Mesendoderm (in vitro differentiated cells): ENCODE results near the gene MPP3.

Experiments
- DNase-seq: peaks from one replicate; pipeline ENCODE4 v3.0.0; 2013
- H2AK5ac ChIP-seq: 2 replicates; pipeline ENCODE4 v1.6.1; 2013; ENCODE audit warnings: low read length, inconsistent platforms
- H2BK120ac ChIP-seq: 2 replicates; pipeline ENCODE4 v1.6.1; 2013; ENCODE audit warnings: low read depth, mild to moderate bottlenecking, low read length, moderate library complexity, mixed read lengths
- H2BK15ac ChIP-seq: replicated peaks from 2 replicates; pipeline ENCODE4 v1.6.1; 2013; ENCODE audit warnings: low read depth, mild to moderate bottlenecking, moderate library complexity
- H2BK5ac ChIP-seq: 2 replicates; pipeline ENCODE4 v1.6.1; 2013; ENCODE audit warnings: low read length, inconsistent platforms
- H3K18ac ChIP-seq: 2 replicates; pipeline ENCODE4 v1.6.1; 2013; ENCODE audit warnings: mild to moderate bottlenecking, low read length, mixed read lengths
- H3K23ac ChIP-seq: one replicate; pipeline ENCODE4 v1.6.1; 2013; ENCODE audit warnings: low read length
- H3K27ac ChIP-seq: 2 replicates; pipeline ENCODE4 v1.5.1; 2013; ENCODE audit warnings: low read depth, mild to moderate bottlenecking, inconsistent platforms, low read length, moderate library complexity
- H3K27me3 ChIP-seq: 2 replicates; pipeline ENCODE4 v1.6.1; 2013; ENCODE audit warnings: low read length, control low read depth, mild to moderate bottlenecking, inconsistent platforms; ENCODE audit not compliant: insufficient read depth, poor library complexity
- H3K36me3 ChIP-seq: 2 replicates; pipeline ENCODE4 v1.6.1; 2013; ENCODE audit warnings: low read length, inconsistent platforms; ENCODE audit not compliant: control insufficient read depth, insufficient read depth
- H3K4ac ChIP-seq: one replicate; pipeline ENCODE4 v1.6.1; 2013; ENCODE audit warnings: low read depth, mild to moderate bottlenecking, low read length, moderate library complexity
- H3K4me1 ChIP-seq: 2 replicates; pipeline ENCODE4 v1.6.1; 2013; ENCODE audit warnings: low read depth, low read length, inconsistent platforms; ENCODE audit not compliant: control insufficient read depth
- H3K4me2 ChIP-seq: 2 replicates; pipeline ENCODE4 v1.6.1; 2013; ENCODE audit warnings: low read length
- H3K4me3 ChIP-seq: 2 replicates; pipeline ENCODE4 v1.5.1; 2013; ENCODE audit warnings: mild to moderate bottlenecking, low read length
- H3K56ac ChIP-seq: one replicate; pipeline ENCODE4 v1.6.1; 2013; ENCODE audit warnings: low read length
- H3K79me1 ChIP-seq: 2 replicates; pipeline ENCODE4 v1.6.1; 2013; ENCODE audit warnings: low read length, inconsistent platforms
- H3K79me2 ChIP-seq: 2 replicates; pipeline ENCODE4 v1.6.1; 2013; ENCODE audit warnings: mild to moderate bottlenecking, low read length; ENCODE audit not compliant: control insufficient read depth, insufficient read depth
- H3K9ac ChIP-seq: 2 replicates; pipeline ENCODE4 v1.6.1; 2013; ENCODE audit warnings: low read length, inconsistent platforms
- H4K5ac ChIP-seq: one replicate; pipeline ENCODE4 v1.6.1; 2013; ENCODE audit warnings: low read length
- H4K8ac ChIP-seq: one replicate; pipeline ENCODE4 v1.6.1; 2013; ENCODE audit warnings: low read depth, mild to moderate bottlenecking, control low read depth, low read length, moderate library complexity
- WGBS: extraction: QIAGEN DNeasy Blood & Tissue Kit; methylation state at CpG from one replicate; pipeline ENCODE4 v1.1.7; 2013; ENCODE audit warnings: low lambda C conversion rate, missing lambda C conversion rate; ENCODE audit not compliant: insufficient coverage; ENCODE audit errors: extremely low coverage; 5-methylcytosine and 5-hydroxymethylcytosine counted together

Gene MPP3

DNA sequence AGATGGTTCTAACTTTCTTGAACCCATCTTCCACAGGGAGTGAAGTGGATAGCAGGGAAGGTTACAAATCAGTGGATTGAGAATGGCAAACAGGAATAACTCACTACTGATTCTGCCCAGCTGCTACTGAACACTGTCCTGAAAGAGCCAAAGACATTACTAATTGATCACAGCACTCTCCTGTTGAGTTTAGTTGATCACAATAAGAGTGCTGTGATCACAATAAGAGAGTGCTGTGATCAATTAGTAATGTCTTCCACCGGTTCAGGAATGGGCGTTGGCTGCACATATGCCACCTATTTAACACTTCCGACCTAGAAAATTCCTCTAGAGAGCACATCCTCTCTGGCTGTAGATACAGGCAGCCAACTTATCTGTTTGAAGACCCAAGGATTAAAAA lies 41.4 kb downstream of the MPP3 start:
- Histone ChIP-seq H3K27me3 (no peaks in the 10 kb centered on the region), H3K56ac (no peak overlapping the region), H3K79me2 (no peaks in the 10 kb centered on the region), H4K8ac (no peak overlapping the region), H2BK15ac (no peak overlapping the region), H4K5ac (no peak overlapping the region), H3K23ac (no peak overlapping the region), H3K18ac (no peak overlapping the region), H3K27ac (no peak overlapping the region), H3K4me3 (no peak overlapping the region), H3K9ac (no peak overlapping the region), H3K4ac (no peak overlapping the region), H2BK5ac (no peak overlapping the region), H3K4me1 (no peaks in the 10 kb centered on the region), H3K79me1 (no peaks in the 10 kb centered on the region), H3K4me2 (no peak overlapping the region), H2AK5ac (no peak overlapping the region), H3K36me3 (no peaks in the 10 kb centered on the region), H2BK120ac (no peak overlapping the region)
- WGBS, result no CpG with 5 or more reads among the region's 3 CpGs
- DNase-seq, result peak; percentile 90

DNA sequence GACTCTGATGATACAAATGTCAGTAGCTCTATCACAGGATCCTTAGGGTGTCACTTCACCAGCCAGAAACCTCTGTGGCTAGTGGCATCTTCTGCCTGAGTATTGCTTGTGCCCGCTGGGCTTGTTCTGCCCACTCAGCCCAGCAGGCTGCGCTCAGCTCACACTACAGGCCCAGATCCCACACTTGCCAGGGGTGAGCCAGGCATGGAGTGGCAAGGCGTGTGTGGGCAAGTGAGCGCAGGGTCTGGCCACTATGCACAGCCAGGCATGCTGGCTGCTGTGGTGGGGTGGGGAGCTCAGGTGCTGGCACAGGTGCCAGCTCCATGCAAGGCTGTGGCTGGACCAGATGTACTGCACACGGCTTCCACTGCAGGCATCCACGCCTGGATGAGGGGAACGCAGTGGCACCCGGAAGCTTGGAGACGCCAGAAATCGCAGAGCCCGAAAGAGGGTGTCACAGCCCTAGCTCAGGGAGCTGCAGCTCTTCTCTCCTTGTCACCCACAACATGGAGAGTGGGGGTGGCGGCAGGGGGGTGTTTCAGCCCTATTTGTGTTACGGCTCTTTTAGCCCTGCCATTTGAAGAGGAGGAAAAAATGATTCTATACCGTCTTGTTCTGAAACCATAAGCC lies 42.5 kb downstream of the MPP3 start:
- H2BK120ac ChIP-seq, result no peak overlapping the region
- H4K8ac ChIP-seq, result no peak overlapping the region
- H3K18ac ChIP-seq, result no peak overlapping the region
- no peaks in the 10 kb centered on the region for H3K79me1 ChIP-seq
- H3K23ac ChIP-seq, result peak overlapping the region; percentile 45
- H3K4me3 ChIP-seq, result no peak overlapping the region
- WGBS, result no CpG with 5 or more reads among the region's 14 CpGs
- no peaks in the 10 kb centered on the region for H3K79me2 ChIP-seq
- H2BK15ac ChIP-seq, result no peak overlapping the region
- H4K5ac ChIP-seq, result no peak overlapping the region
- H3K27me3 ChIP-seq, result no peaks in the 10 kb centered on the region
- no peaks in the 10 kb centered on the region for H3K36me3 ChIP-seq
- H2AK5ac ChIP-seq, result no peak overlapping the region
- H3K56ac ChIP-seq, result no peak overlapping the region
- peak; percentile 21 for DNase-seq
- no peaks in the 10 kb centered on the region for H3K4me1 ChIP-seq
- H3K9ac ChIP-seq, result no peak overlapping the region
- no peak overlapping the region for H3K4ac ChIP-seq
- no peak overlapping the region for H3K4me2 ChIP-seq
- no peak overlapping the region for H2BK5ac ChIP-seq
- H3K27ac ChIP-seq, result no peak overlapping the region

DNA sequence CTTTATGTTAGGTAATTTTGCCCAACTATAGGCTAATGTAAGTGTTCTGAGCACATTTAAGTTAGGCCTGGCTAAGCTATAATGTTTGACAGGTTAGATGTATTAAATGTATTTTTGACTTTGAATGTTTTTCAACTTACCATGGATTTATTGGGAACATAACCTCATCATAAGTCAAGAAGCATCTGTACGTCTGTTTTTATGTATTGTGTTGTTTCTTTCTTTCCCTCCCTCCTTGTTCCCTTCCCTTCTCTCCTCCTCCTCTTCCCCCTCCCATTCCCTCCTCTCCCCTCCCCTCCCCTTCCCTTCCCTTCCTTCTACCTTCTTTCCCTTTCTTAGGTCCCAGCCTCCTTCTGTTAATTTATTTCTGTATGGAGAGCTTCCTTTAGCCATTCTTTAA lies 43.5 kb downstream of the MPP3 start:
- WGBS, result no CpG with 5 or more reads among the region's 1 CpG
- Histone ChIP-seq H2BK120ac (no peak overlapping the region), H3K27me3 (no peaks in the 10 kb centered on the region), H4K8ac (no peak overlapping the region), H3K79me2 (no peaks in the 10 kb centered on the region), H3K4me3 (no peak overlapping the region), H3K79me1 (no peaks in the 10 kb centered on the region), H2BK5ac (no peak overlapping the region), H3K56ac (no peak overlapping the region), H3K18ac (no peak overlapping the region), H3K4ac (no peak overlapping the region), H3K9ac (no peak overlapping the region), H2AK5ac (no peak overlapping the region), H3K4me2 (no peak overlapping the region), H4K5ac (no peak overlapping the region), H3K23ac (no peak overlapping the region), H3K27ac (no peak overlapping the region), H2BK15ac (no peak overlapping the region), H3K36me3 (no peaks in the 10 kb centered on the region), H3K4me1 (no peaks in the 10 kb centered on the region)
- DNase-seq, result no peak

DNA sequence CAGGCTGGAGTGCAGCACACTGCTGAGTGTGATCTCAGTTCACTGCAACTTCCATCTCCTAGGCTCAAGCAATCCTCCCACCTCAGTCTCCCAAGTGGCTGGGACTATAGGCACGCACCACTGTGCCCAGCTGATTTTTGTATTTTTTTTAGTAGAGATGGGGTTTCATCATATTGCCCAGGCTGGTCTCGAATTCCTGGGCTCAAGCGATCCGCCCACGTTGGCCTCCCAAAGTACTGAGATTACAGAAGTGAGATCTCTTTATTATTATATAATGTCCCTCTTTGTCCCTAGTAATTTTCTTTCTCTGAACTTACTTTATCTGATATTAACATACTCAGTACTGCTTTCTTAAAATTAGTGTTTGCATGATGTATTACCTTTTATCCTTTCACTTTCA lies 44.4 kb downstream of the MPP3 start:
- H3K56ac ChIP-seq, result no peak overlapping the region
- H3K18ac ChIP-seq, result no peak overlapping the region
- H3K4me3 ChIP-seq, result no peak overlapping the region
- H2BK15ac ChIP-seq, result no peak overlapping the region
- H3K4me1 ChIP-seq, result no peaks in the 10 kb centered on the region
- no peak overlapping the region for H2BK5ac ChIP-seq
- no peak overlapping the region for H3K4me2 ChIP-seq
- DNase-seq, result no peak
- H4K5ac ChIP-seq, result no peak overlapping the region
- H3K79me2 ChIP-seq, result no peaks in the 10 kb centered on the region
- no peaks in the 10 kb centered on the region for H3K27me3 ChIP-seq
- H3K27ac ChIP-seq, result no peak overlapping the region
- H3K23ac ChIP-seq, result no peak overlapping the region
- no peak overlapping the region for H2AK5ac ChIP-seq
- H3K36me3 ChIP-seq, result no peaks in the 10 kb centered on the region
- no peaks in the 10 kb centered on the region for H3K79me1 ChIP-seq
- no peak overlapping the region for H2BK120ac ChIP-seq
- no peak overlapping the region for H4K8ac ChIP-seq
- no CpG with 5 or more reads among the region's 5 CpGs for WGBS
- no peak overlapping the region for H3K9ac ChIP-seq
- no peak overlapping the region for H3K4ac ChIP-seq

GRCh38 chr17:43787728-43788127 lies 45.2 kb downstream of the MPP3 start:
- Histone ChIP-seq H2BK120ac (no peak overlapping the region), H3K4ac (no peak overlapping the region), H4K5ac (no peak overlapping the region), H3K36me3 (no peaks in the 10 kb centered on the region), H3K4me1 (no peaks in the 10 kb centered on the region), H3K4me3 (no peak overlapping the region), H3K9ac (no peak overlapping the region), H3K4me2 (no peak overlapping the region), H2AK5ac (no peak overlapping the region), H2BK5ac (no peak overlapping the region), H3K27ac (no peak overlapping the region), H3K18ac (no peak overlapping the region), H2BK15ac (no peak overlapping the region), H3K79me2 (no peaks in the 10 kb centered on the region), H4K8ac (no peak overlapping the region), H3K79me1 (no peaks in the 10 kb centered on the region), H3K56ac (no peak overlapping the region), H3K27me3 (no peaks in the 10 kb centered on the region), H3K23ac (no peak overlapping the region)
- no CpG with 5 or more reads among the region's 2 CpGs for WGBS
- DNase-seq, result no peak

GRCh38 chr17:43784628-43785101 lies 48.3 kb downstream of the MPP3 start:
- Histone ChIP-seq H3K4me2 (no peak overlapping the region), H3K27ac (no peak overlapping the region), H4K5ac (no peak overlapping the region), H2AK5ac (no peak overlapping the region), H3K56ac (no peak overlapping the region), H3K4ac (no peak overlapping the region), H3K4me1 (peaks cover 2% of the 10 kb centered on the region), H4K8ac (no peak overlapping the region), H3K36me3 (no peaks in the 10 kb centered on the region), H2BK5ac (no peak overlapping the region), H3K23ac (no peak overlapping the region), H2BK120ac (no peak overlapping the region), H2BK15ac (no peak overlapping the region), H3K4me3 (no peak overlapping the region), H3K27me3 (no peaks in the 10 kb centered on the region), H3K79me1 (no peaks in the 10 kb centered on the region), H3K18ac (no peak overlapping the region), H3K79me2 (no peaks in the 10 kb centered on the region), H3K9ac (no peak overlapping the region)
- DNase-seq, result no peak
- no CpG with 5 or more reads among the region's 5 CpGs for WGBS
